Inferior parietal cortex (tissue), 1 donor: ENCODE results near the gene MUC5B.

Experiments used
- DNase-seq: peaks from one replicate; pipeline ENCODE4 v3.0.0-alpha.2; 2016; ENCODE audit errors: extremely low spot score

MUC5B gene

GRCh38 chr11:1300569-1301187, 77.8 kb downstream of the MUC5B start:
- DNase-seq, result no peak

- no peak for DNase-seq
Observed at GRCh38 chr11:1301220-1302000, 78.5 kb downstream of the MUC5B start.

DNA sequence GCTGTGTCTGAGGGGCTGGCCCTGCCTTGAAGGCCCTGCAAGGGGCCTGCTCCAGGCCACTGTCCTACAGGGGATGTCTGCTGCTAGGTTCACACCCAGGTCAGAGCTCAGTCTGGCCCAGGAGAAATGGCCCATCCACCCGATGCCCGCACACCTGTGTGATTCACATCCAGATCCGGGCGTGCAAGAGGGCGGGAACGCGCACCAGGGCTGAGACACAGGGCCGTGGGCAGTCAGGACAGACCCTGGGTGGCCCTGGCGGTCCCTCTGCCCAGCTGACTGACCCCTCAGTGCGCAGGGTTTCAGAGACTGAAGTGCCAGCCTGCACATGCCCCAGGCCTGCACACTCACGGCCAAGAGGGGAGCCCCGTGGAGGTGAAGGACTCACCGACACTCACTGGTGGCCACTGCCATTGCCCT, 79.2 kb downstream of the MUC5B start:
- no peak for DNase-seq

GRCh38 chr11:1302461-1303125, 79.7 kb downstream of the MUC5B start:
- no peak for DNase-seq

GRCh38 chr11:1303126-1303821, 80.4 kb downstream of the MUC5B start:
- DNase-seq, result no peak

- no peak for DNase-seq
Observed at GRCh38 chr11:1303973-1304372, 81.1 kb downstream of the MUC5B start.

- DNase-seq, result no peak
Observed at GRCh38 chr11:1304380-1304779, 81.5 kb downstream of the MUC5B start.

DNA sequence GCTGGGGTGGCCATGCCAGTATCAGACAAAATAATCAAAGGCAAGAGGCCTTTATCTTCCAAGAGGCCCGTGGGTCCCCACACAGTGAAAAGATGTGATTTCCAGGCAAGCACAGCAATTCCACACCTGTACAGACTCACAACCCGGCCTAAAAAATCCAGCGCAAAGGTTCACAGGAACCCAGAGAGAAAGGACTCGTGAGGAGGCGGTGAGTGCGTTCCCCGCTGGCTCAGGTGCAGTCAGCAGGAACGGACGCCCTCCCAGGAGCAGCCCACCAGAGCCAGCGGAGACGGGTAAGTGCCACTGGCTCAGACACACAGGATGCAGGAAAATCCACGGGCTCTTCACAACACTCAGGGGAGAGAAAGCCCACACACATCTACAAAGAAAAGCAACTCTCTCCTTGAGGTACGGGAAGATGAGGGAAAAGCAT, 82.2 kb downstream of the MUC5B start:
- no peak for DNase-seq

DNA sequence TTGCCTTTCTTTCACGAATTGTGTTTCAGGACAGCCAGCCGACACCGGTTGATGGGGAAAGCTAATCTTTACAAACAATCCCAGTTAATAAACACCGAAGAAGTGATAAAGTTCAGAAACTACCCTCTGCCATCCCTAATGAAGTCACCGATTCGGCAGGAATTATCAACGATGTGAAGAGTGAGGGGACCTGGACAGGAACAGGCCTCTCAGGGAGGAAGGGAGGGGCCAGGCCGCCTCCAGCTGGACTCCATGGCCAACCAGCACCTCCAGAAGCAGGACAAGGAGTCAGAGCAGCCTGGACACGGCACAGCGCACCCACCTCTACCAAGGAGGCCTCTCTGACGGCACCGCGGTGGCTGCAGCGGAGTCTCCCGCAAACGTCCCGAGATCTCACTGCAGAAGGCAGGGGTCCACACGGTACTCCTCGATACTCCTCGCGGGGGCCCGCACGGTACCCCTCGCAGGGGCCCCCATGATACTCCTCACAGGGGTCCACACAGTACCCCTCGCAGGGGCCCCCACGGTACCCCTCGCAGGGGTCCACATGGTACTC, 82.7 kb downstream of the MUC5B start:
- DNase-seq, result no peak

GRCh38 chr11:1306186-1307162, 83.6 kb downstream of the MUC5B start:
- DNase-seq, result no peak

DNA sequence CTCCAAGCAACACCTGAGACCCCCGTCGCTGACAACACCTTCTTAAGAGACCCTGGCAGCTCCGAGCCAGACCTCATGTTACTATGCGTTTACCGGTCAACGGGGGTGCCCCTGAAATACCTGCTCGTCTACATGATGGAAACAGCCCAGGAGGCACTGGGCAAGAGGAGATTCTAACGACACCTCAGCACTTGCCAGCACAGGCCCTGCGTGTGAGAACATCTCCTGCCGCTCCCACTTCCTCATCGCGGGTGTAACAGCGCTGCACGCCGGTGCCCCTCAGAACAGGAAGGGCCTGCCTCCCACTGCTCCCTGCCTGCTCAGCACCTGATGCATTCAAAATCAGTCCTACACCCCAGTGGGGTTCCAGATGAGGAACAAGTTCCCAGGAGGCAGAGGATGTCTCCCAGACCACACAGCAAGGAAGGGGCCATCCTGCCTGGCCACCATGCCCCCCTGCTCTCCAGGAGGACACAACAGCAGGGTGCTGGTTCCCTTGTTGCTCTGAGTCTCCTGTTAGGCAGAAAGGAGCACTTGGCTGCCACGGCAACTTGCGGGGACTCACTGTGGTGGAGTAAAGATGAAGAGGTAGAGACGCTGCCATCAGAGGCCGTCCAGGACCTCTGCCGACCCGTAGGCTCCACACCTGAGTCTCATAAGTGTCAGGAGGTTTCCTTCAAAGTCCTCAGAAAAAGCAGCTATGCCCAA, 84.5 kb downstream of the MUC5B start:
- no peak for DNase-seq

DNA sequence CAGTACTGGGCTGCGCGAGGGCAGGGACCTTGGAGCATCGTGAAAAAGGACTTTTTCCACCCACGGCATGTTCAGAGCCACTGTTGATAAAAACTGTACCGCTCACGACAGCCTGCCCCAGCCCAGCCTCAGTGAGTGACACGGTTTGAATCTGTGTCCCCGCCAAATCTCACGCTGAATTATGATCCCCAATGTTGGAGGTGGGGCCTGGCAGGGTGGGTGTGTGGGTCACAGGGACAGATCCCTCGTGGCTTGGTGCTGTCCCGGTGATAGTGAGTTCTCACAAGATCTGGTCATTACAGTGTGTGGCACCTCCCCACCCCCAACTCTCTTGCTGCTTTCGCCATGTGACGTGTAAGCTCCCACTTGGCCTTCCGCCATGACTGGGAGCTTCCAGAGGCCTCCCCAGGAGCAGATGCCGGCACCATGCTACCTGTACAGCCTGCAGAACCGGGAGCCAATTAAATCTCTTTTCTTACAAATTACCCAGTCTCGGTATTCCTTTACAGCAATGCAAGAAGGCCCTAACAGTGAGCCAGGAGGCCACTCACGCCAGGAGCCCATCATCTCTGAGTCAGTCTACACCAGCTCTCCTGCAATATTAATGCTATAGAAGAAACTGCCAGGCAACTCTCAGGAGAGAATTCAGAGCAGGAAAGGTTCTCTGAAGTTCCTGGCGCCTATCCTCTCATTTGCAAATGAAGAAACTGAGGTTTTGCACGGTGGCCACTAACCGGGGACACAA, 85.3 kb downstream of the MUC5B start:
- DNase-seq, result no peak

GRCh38 chr11:1308743-1309497, 86.1 kb downstream of the MUC5B start:
- DNase-seq, result no peak

GRCh38 chr11:1309498-1310317, 86.8 kb downstream of the MUC5B start, which contains the start of gene TOLLIP:
TSS of gene TOLLIP (minus strand) at chr11:1309632. CDS start at chr11:1309498, 134 bp downstream.
- DNase-seq, result peak; percentile 94

- no peak for DNase-seq
Observed at GRCh38 chr11:1310318-1310687, 87.4 kb downstream of the MUC5B start.

DNA sequence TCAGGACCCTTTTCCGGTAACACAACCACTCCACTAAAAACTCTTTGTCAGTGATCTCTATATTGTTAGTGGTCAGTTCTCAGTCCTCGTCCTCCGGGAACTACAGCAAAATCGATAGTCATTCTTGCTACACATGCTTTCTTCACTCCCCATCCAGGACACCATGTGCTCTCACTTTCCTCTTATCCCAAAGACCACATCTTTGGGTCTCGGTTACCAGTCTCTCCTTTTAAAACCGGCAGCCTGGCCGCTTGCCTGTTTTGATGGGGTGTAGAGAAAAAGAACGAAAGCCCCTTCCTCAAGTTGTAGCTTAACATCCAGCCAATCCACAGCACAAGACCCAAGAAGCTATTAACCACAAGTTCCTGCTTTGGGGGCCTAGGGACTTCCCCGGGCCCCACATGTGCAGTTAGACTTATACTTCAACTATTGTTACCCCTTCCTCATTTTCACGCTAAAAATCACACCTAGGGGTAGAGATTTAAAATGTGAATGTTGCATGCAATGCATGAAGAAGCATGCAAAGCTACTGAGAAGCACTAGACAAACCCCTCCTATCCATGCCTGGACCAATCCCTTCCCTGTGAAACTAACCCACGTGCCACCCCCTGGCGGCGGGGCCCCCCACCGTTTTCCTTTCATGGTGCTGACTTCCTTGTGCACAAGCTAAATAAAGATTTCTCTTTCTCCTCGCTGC, 88.1 kb downstream of the MUC5B start:
- no peak for DNase-seq
